Hepatocyte (in vitro differentiated cells): ENCODE measurements around the gene DTD1. TPM values are rescaled to one million over a fixed set of nuclear protein-coding genes. Genes with fewer than 3 reads are reported as not detected.
"Not testable (repeated sequence)": the region's sequence is repeated elsewhere in the genome, so short reads cannot be mapped to it uniquely, and the experiment has no call there.

Source experiments
- DNase-seq: peaks from one replicate; pipeline ENCODE4 v3.0.0-alpha.2; 2016; ENCODE audit warnings: low spot score
- H2AFZ ChIP-seq: fragments of 200-600 bp; sonication (generic); 2 replicates; pipeline ENCODE4 v1.6.0; 2016; ENCODE audit warnings: antibody characterized with exemption, mild to moderate bottlenecking
- H3K27ac ChIP-seq: fragments of 200-600 bp; sonication (generic); 2 replicates; pipeline ENCODE4 v1.5.1; 2016; ENCODE audit warnings: mild to moderate bottlenecking
- H3K27me3 ChIP-seq: fragments of 200-600 bp; sonication (generic); 2 replicates; pipeline ENCODE4 v1.6.1; 2016
- H3K36me3 ChIP-seq: fragments of 200-600 bp; sonication (generic); replicated peaks from 2 replicates; pipeline ENCODE4 v1.5.1; 2016; ENCODE audit warnings: low read depth; ENCODE audit not compliant: insufficient read depth
- H3K4me1 ChIP-seq: fragments of 200-600 bp; sonication (generic); 2 replicates; pipeline ENCODE4 v1.5.1; 2016; ENCODE audit warnings: mild to moderate bottlenecking, moderate library complexity; ENCODE audit not compliant: insufficient read depth
- H3K4me2 ChIP-seq: fragments of 200-600 bp; sonication (generic); 2 replicates; pipeline ENCODE4 v1.6.0; 2016
- H3K4me3 ChIP-seq: fragments of 200-600 bp; sonication (generic); 2 replicates; pipeline ENCODE4 v1.5.1; 2016; ENCODE audit warnings: mild to moderate bottlenecking
- H3K79me2 ChIP-seq: fragments of 200-600 bp; sonication (generic); 2 replicates; pipeline ENCODE4 v1.6.0; 2017; ENCODE audit warnings: mild to moderate bottlenecking
- H3K9me2 ChIP-seq: fragments of 200-600 bp; sonication (generic); replicated peaks from 2 replicates; pipeline ENCODE4 v1.6.0; 2017; ENCODE audit warnings: mild to moderate bottlenecking; ENCODE audit not compliant: insufficient read depth
- H3K9me3 ChIP-seq: fragments of 200-600 bp; sonication (generic); 2 replicates; pipeline ENCODE4 v1.5.1; 2016; ENCODE audit warnings: low read depth, mild to moderate bottlenecking
- H4K20me1 ChIP-seq: fragments of 200-600 bp; sonication (generic); 2 replicates; pipeline ENCODE4 v1.6.0; 2016; ENCODE audit warnings: mild to moderate bottlenecking; ENCODE audit not compliant: insufficient read depth, poor library complexity, severe bottlenecking
- EZH2 ChIP-seq: fragments of 200-600 bp; sonication (generic); IDR thresholded peaks from 2 replicates; pipeline ENCODE4 v1.6.1; 2016; ENCODE audit warnings: antibody characterized with exemption, mild to moderate bottlenecking, borderline replicate concordance
- EZH2phosphoT487 ChIP-seq: fragments of 200-600 bp; sonication (generic); IDR thresholded peaks from one replicate; pipeline ENCODE4 v1.6.1; 2018; ENCODE audit warnings: antibody characterized with exemption, mild to moderate bottlenecking, low read depth, moderate library complexity; ENCODE audit not compliant: unreplicated experiment, severe bottlenecking
- WGBS: methylation state at CpG from one replicate; pipeline ENCODE4 v1.1.6; 2016; ENCODE audit warnings: low lambda C conversion rate; ENCODE audit errors: missing lambda C conversion rate; 5-methylcytosine and 5-hydroxymethylcytosine counted together
- polyA plus RNA-seq: library from polyadenylated mRNA; unstranded; fragments of >200 nt; fragmentation: Nextera tagmentation; extraction: Ambion mirVana; gene quantifications from 2 replicates; pipeline ENCODE4 v1.2.1, GENCODE V29; 2016
- total RNA-seq: library from RNA; depleted of rRNA; stranded (reverse); fragments of >200 nt; gene quantifications from 2 replicates; pipeline ENCODE4 v1.2.3, GENCODE V29; 2014
- TF ChIP-seq, protein P1 (sequence below): fragments of 200-600 bp; sonication (generic); IDR thresholded peaks from 2 replicates; pipeline ENCODE4 v1.5.1; 2016; ENCODE audit warnings: antibody characterized with exemption, mild to moderate bottlenecking; ENCODE audit not compliant: poor library complexity

DTD1 gene
- total and polyA plus RNA-seq, 2 experiments from 2014 or later, result 30.1 to 40.1 TPM

DNA sequence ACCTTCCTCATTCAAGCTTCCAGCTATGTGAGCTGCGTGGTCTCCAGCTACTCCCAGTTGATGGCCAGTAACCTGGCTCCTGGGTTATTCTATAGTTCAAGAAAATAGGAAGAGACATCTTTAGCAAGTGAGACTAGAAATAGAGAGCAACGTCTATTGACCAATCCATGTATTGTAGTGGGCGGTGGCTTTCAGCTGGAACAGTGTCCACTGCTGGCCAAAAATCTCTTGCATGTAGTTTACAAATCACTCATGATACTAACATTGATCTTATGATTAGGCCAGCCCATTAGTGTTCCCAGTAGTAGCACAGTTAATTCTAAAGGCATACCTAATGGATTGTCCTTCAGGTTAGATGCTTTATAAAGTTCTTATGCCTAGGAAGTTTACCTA, 166.8 kb downstream of the DTD1 start:
- no peaks in the 10 kb centered on the region for H3K9me3 ChIP-seq
- 94% methylated on average over 3 of the region's 3 CpGs for WGBS
- TF ChIP-seq EZH2phosphoT487, result no peak
- TF ChIP-seq, protein P1, sequence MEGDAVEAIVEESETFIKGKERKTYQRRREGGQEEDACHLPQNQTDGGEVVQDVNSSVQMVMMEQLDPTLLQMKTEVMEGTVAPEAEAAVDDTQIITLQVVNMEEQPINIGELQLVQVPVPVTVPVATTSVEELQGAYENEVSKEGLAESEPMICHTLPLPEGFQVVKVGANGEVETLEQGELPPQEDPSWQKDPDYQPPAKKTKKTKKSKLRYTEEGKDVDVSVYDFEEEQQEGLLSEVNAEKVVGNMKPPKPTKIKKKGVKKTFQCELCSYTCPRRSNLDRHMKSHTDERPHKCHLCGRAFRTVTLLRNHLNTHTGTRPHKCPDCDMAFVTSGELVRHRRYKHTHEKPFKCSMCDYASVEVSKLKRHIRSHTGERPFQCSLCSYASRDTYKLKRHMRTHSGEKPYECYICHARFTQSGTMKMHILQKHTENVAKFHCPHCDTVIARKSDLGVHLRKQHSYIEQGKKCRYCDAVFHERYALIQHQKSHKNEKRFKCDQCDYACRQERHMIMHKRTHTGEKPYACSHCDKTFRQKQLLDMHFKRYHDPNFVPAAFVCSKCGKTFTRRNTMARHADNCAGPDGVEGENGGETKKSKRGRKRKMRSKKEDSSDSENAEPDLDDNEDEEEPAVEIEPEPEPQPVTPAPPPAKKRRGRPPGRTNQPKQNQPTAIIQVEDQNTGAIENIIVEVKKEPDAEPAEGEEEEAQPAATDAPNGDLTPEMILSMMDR, result no peak
- TF ChIP-seq EZH2, result no peak
- H3K9me2 ChIP-seq, result no peaks in the 10 kb centered on the region
- H3K4me2 ChIP-seq, result no peak overlapping the region
- no peak overlapping the region for H3K4me3 ChIP-seq
- no peaks in the 10 kb centered on the region for H3K79me2 ChIP-seq
- no peaks in the 10 kb centered on the region for H3K4me1 ChIP-seq
- no peaks in the 10 kb centered on the region for H3K27me3 ChIP-seq
- H3K27ac ChIP-seq, result no peak overlapping the region
- DNase-seq, result no peak
- no peak overlapping the region for H2AFZ ChIP-seq
- no peaks in the 10 kb centered on the region for H4K20me1 ChIP-seq
- no peaks in the 10 kb centered on the region for H3K36me3 ChIP-seq

DNA sequence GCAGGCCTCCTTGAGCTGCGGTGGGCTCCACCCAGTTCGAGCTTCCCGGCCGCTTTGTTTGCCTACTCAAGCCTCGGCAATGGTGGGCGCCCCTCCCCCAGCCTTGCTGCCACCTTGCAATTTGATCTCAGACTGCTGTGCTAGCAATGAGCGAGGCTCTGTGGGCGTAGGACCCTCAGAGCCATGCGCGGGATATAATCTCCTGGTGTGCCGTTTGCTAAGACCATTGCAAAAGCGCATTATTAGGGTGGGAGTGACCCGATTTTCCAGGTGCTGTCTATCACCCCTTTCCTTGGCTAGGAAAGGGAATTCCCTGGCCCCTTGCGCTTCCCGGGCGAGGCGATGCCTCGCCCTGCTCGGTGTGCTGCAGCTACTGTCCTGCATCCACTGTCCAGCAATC, 173.0 kb downstream of the DTD1 start:
- not testable (repeated sequence) for H3K36me3 ChIP-seq, H3K4me1 ChIP-seq, H3K27me3 ChIP-seq, H3K9me2 ChIP-seq, H2AFZ ChIP-seq, DNase-seq, H4K20me1 ChIP-seq, H3K4me2 ChIP-seq, H3K9me3 ChIP-seq, H3K79me2 ChIP-seq, H3K27ac ChIP-seq, H3K4me3 ChIP-seq
- 92% methylated on average over 19 of the region's 19 CpGs for WGBS

DNA sequence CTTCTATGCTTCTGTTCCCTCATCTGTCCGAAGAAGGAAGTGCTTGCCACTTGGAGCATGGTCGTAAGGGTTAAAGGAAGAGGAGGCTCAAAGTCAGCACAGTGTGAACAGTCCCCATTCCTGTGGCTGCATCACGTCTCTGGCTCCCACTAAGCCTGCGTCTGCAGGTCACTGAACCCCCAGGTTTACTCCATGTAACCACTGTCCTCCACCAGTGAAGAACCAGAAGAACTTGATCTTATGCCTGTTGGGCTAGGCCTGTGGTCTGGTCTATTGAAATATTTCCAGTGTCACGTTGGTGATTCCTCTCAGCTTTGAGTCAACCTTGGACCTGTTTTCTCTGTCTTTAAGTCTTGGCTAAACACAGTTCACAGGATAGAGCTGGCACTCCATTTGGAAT, 179.8 kb downstream of the DTD1 start:
- no peaks in the 10 kb centered on the region for H3K79me2 ChIP-seq
- no peaks in the 10 kb centered on the region for H4K20me1 ChIP-seq
- H3K36me3 ChIP-seq, result no peaks in the 10 kb centered on the region
- H3K9me3 ChIP-seq, result no peaks in the 10 kb centered on the region
- DNase-seq, result no peak
- no peak overlapping the region for H3K27ac ChIP-seq
- WGBS, result 74% methylated on average over 5 of the region's 5 CpGs
- no peaks in the 10 kb centered on the region for H3K9me2 ChIP-seq
- TF ChIP-seq EZH2 (no peak), EZH2phosphoT487 (no peak)
- TF ChIP-seq, protein P1, result no peak
- no peak overlapping the region for H2AFZ ChIP-seq
- no peak overlapping the region for H3K4me2 ChIP-seq
- H3K4me3 ChIP-seq, result no peak overlapping the region
- H3K27me3 ChIP-seq, result no peaks in the 10 kb centered on the region
- no peaks in the 10 kb centered on the region for H3K4me1 ChIP-seq

DNA sequence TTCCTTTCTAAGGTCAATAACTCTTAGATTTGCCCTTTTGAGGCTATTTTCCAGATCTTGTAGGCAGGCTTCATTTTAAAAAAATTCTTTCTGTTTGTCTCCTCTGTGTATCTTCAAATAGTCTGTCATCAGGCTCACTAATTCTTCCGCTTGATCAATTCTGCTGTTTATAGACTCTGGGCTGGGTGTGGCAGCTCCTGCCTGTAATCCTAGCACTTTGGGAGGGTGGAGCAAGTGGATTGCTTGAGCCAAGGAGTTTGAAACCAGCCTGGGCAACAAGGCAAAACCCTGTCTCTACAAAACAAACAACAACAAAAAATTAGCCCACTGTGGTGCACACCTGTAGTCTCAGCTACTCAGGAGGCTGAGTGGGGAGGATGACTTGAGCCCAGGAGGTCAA, 185.7 kb downstream of the DTD1 start:
- Histone ChIP-seq H3K9me3 (no peaks in the 10 kb centered on the region), H3K9me2 (no peaks in the 10 kb centered on the region), H3K4me3 (no peak overlapping the region), H3K4me2 (no peak overlapping the region), H2AFZ (no peak overlapping the region), H3K4me1 (no peaks in the 10 kb centered on the region), H3K27ac (no peak overlapping the region), H3K36me3 (no peaks in the 10 kb centered on the region), H4K20me1 (no peaks in the 10 kb centered on the region), H3K27me3 (no peaks in the 10 kb centered on the region), H3K79me2 (no peaks in the 10 kb centered on the region)
- TF ChIP-seq, protein P1, result no peak
- TF ChIP-seq EZH2phosphoT487 (no peak), EZH2 (no peak)
- no peak for DNase-seq
- 61% methylated on average over 1 of the region's 1 CpG for WGBS
